MM.1S (cell line): ENCODE measurements around the gene CYSLTR2.

Experiments
- DNase-seq: peaks from one replicate; pipeline ENCODE4 v3.0.0-alpha.2; 2015
- H2AFZ ChIP-seq: fragments of 300-600 bp; sonication (generic); 2 replicates; pipeline ENCODE4 v1.6.0; 2016; ENCODE audit warnings: antibody characterized with exemption, low read length
- H3F3A ChIP-seq: fragments of 300-600 bp; sonication (generic); 2 replicates; pipeline ENCODE4 v1.6.1; 2016; ENCODE audit warnings: mild to moderate bottlenecking, antibody characterized with exemption, low read length, moderate library complexity, mixed read lengths; ENCODE audit not compliant: insufficient read depth
- H3K27ac ChIP-seq: fragments of 300-600 bp; sonication (generic); 2 replicates; pipeline ENCODE4 v1.5.1; 2016; ENCODE audit warnings: mild to moderate bottlenecking, low read length
- H3K27me3 ChIP-seq: fragments of 300-600 bp; sonication (generic); replicated peaks from 2 replicates; pipeline ENCODE4 v1.6.0; 2016; ENCODE audit warnings: low read length; ENCODE audit not compliant: insufficient read depth
- H3K36me3 ChIP-seq: fragments of 300-600 bp; sonication (generic); replicated peaks from 2 replicates; pipeline ENCODE4 v1.6.1; 2016; ENCODE audit warnings: mild to moderate bottlenecking, low read length, mixed read lengths; ENCODE audit not compliant: insufficient read depth
- H3K4me1 ChIP-seq: fragments of 300-600 bp; sonication (generic); 2 replicates; pipeline ENCODE4 v1.6.1; 2016; ENCODE audit warnings: low read length, mixed read lengths
- H3K4me2 ChIP-seq: fragments of 300-600 bp; sonication (generic); 2 replicates; pipeline ENCODE4 v1.6.0; 2016; ENCODE audit warnings: low read depth, low read length
- H3K4me3 ChIP-seq: fragments of 300-600 bp; sonication (generic); 2 replicates; pipeline ENCODE4 v1.5.1; 2016; ENCODE audit warnings: low read length, mixed read lengths
- H3K79me2 ChIP-seq: fragments of 300-600 bp; sonication (generic); 2 replicates; pipeline ENCODE4 v1.6.1; 2016; ENCODE audit warnings: mixed run types, low read length, mixed read lengths
- H3K9ac ChIP-seq: fragments of 300-600 bp; sonication (generic); 2 replicates; pipeline ENCODE4 v1.6.1; 2016; ENCODE audit warnings: low read length, mixed read lengths
- H3K9me2 ChIP-seq: fragments of 300-600 bp; sonication (generic); replicated peaks from 2 replicates; pipeline ENCODE4 v1.6.1; 2016; ENCODE audit warnings: mild to moderate bottlenecking, low read length, mixed read lengths; ENCODE audit not compliant: insufficient read depth
- H3K9me3 ChIP-seq: fragments of 300-600 bp; sonication (generic); replicated peaks from 2 replicates; pipeline ENCODE4 v1.6.1; 2016; ENCODE audit warnings: mild to moderate bottlenecking, low read length, mixed read lengths; ENCODE audit not compliant: insufficient read depth
- H4K20me1 ChIP-seq: fragments of 300-600 bp; sonication (generic); 2 replicates; pipeline ENCODE4 v1.6.1; 2016; ENCODE audit warnings: mild to moderate bottlenecking, low read length, moderate library complexity, mixed read lengths; ENCODE audit not compliant: insufficient read depth
- CTCF ChIP-seq: fragments of 300-600 bp; sonication (generic); IDR thresholded peaks from 2 replicates; pipeline ENCODE4 v1.5.1; 2016; ENCODE audit warnings: antibody characterized with exemption, low read length, mixed read lengths
- EZH2 ChIP-seq: fragments of 300-600 bp; sonication (generic); optimal IDR thresholded peaks from 2 replicates; pipeline ENCODE3; 2017; ENCODE audit warnings: low read depth, mild to moderate bottlenecking, antibody characterized with exemption, low read length, mixed read lengths
- EZH2phosphoT487 ChIP-seq: fragments of 300-600 bp; sonication (generic); IDR thresholded peaks from 2 replicates; pipeline ENCODE4 v1.6.1; 2018; ENCODE audit warnings: antibody characterized with exemption, low read length

Gene CYSLTR2

GRCh38 chr13:48726711-48727110 is 73.0 kb downstream of the CYSLTR2 start:
- Histone ChIP-seq H3K79me2 (no peaks in the 10 kb centered on the region), H3K4me2 (no peak overlapping the region), H3F3A (no peaks in the 10 kb centered on the region), H3K9me2 (no peaks in the 10 kb centered on the region), H3K4me1 (no peaks in the 10 kb centered on the region), H3K9me3 (no peaks in the 10 kb centered on the region), H3K9ac (no peak overlapping the region), H2AFZ (no peak overlapping the region), H3K27ac (no peak overlapping the region), H4K20me1 (no peaks in the 10 kb centered on the region), H3K4me3 (no peak overlapping the region), H3K36me3 (no peaks in the 10 kb centered on the region), H3K27me3 (no peaks in the 10 kb centered on the region)
- DNase-seq: no peak
- TF ChIP-seq CTCF (no peak), EZH2 (no peak), EZH2phosphoT487 (no peak)

DNA sequence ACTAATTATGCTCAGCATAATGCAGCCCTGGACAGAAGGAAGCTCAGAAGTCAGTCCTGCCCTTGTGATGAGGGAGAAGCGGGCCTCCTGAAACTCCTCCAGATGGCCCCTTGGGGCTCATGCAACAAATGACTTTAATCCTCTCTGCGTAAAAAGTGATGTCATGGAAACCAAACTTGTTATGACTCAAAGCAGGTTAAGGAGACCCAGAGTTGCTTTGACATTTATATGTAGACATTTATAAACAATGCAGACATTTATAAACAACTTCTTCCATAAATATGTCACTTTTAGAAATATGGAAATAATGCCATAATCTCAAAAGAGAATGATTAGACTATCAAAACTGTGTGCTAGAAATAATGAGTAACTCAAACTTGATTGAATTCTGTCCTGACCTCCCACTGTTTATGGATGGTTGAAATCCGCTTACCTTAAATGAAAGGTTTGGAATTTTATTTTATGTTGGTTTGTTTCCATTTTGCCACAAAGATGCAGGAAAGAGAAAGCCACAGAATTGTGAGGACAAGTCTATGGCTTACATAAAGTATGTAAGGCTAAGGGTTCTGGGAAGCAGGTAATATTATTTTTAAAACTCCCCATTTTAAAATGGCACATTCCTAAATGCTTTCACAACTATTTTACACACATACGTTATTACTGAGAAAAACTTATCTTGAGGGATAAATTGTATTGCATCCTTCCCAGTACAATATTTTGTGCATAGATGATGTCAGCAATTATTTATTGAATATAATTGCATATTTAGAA is 73.7 kb downstream of the CYSLTR2 start:
- Histone ChIP-seq H2AFZ (no peak overlapping the region), H3K9ac (no peak overlapping the region), H3K36me3 (no peaks in the 10 kb centered on the region), H3K4me2 (no peak overlapping the region), H4K20me1 (no peaks in the 10 kb centered on the region), H3K9me2 (no peaks in the 10 kb centered on the region), H3K4me3 (no peak overlapping the region), H3K27ac (no peak overlapping the region; the same call in 1 of the 2 replicates), H3K9me3 (no peaks in the 10 kb centered on the region), H3K4me1 (no peaks in the 10 kb centered on the region), H3K79me2 (no peaks in the 10 kb centered on the region), H3F3A (no peaks in the 10 kb centered on the region), H3K27me3 (no peaks in the 10 kb centered on the region)
- TF ChIP-seq EZH2 (no peak), EZH2phosphoT487 (no peak), CTCF (no peak)
- no peak for DNase-seq

DNA sequence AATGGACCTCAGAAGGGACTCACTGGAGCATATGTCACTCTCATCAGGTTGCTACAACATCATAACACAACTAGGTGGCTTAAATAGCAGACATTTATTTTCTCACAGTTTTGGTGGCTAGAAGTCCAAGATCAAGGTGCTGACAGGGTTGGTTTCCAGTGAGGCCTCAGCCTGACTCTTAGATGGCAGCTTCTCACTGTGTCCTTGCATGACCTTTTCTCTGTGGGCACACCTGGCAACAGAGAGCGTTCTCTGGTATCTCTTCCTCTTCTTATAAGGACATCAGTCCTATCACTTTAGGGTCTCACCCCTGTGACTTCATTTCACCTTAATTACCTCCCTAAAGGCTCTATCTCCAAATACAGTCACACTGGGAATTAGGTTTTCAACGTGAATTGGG is 74.5 kb downstream of the CYSLTR2 start:
- Histone ChIP-seq H3K4me3 (no peak overlapping the region), H3K4me2 (no peak overlapping the region), H4K20me1 (no peaks in the 10 kb centered on the region), H3F3A (no peaks in the 10 kb centered on the region), H3K9me2 (no peaks in the 10 kb centered on the region), H2AFZ (no peak overlapping the region), H3K9ac (no peak overlapping the region), H3K9me3 (no peaks in the 10 kb centered on the region), H3K36me3 (no peaks in the 10 kb centered on the region), H3K27me3 (no peaks in the 10 kb centered on the region), H3K79me2 (no peaks in the 10 kb centered on the region), H3K27ac (no peak overlapping the region; the same call in 1 of the 2 replicates), H3K4me1 (no peaks in the 10 kb centered on the region)
- DNase-seq: no peak
- TF ChIP-seq CTCF: no peak
- no peak for TF ChIP-seq EZH2phosphoT487
- TF ChIP-seq EZH2: no peak
